KMS-11 (cell line): ENCODE results near the gene EDAR.

ENCODE experiments used
- H2AFZ ChIP-seq: fragments of 200-600 bp; sonication (generic); 2 replicates; pipeline ENCODE4 v1.6.1; 2016; ENCODE audit warnings: antibody characterized with exemption, mixed run types, low read depth
- H3K27ac ChIP-seq: fragments of 200-600 bp; sonication (generic); 2 replicates; pipeline ENCODE4 v1.6.1; 2016; ENCODE audit warnings: mild to moderate bottlenecking, mixed run types
- H3K27me3 ChIP-seq: fragments of 200-600 bp; sonication (generic); 2 replicates; pipeline ENCODE4 v1.6.1; 2017; ENCODE audit warnings: mild to moderate bottlenecking, low read depth, mixed run types, moderate library complexity; ENCODE audit not compliant: insufficient read depth
- H3K36me3 ChIP-seq: fragments of 200-600 bp; sonication (generic); 2 replicates; pipeline ENCODE4 v1.6.1; 2017; ENCODE audit warnings: mild to moderate bottlenecking, mixed run types; ENCODE audit not compliant: insufficient read depth
- H3K4me1 ChIP-seq: fragments of 200-600 bp; sonication (generic); 2 replicates; pipeline ENCODE4 v1.6.1; 2016; ENCODE audit warnings: mild to moderate bottlenecking, low read depth, mixed run types; ENCODE audit not compliant: poor library complexity, severe bottlenecking
- H3K4me2 ChIP-seq: fragments of 200-600 bp; sonication (generic); 2 replicates; pipeline ENCODE4 v1.7.0; 2016; ENCODE audit warnings: mild to moderate bottlenecking, mixed run types
- H3K4me3 ChIP-seq: fragments of 200-600 bp; sonication (generic); IDR thresholded peaks from 2 replicates; pipeline ENCODE4 v1.6.1; 2017; ENCODE audit warnings: low read depth, low read length, mixed read lengths; ENCODE audit not compliant: insufficient read depth
- H3K79me2 ChIP-seq: fragments of 200-600 bp; sonication (generic); 2 replicates; pipeline ENCODE4 v1.6.1; 2016; ENCODE audit warnings: low read depth, mixed run types; ENCODE audit not compliant: insufficient read depth
- H3K9ac ChIP-seq: fragments of 200-600 bp; sonication (generic); 2 replicates; pipeline ENCODE4 v1.6.1; 2016; ENCODE audit warnings: mild to moderate bottlenecking, mixed run types
- H4K20me1 ChIP-seq: fragments of 200-600 bp; sonication (generic); 2 replicates; pipeline ENCODE4 v1.6.1; 2016; ENCODE audit warnings: mild to moderate bottlenecking, mixed run types; ENCODE audit not compliant: insufficient read depth
- TF ChIP-seq, protein P1 (sequence below): fragments of 200-600 bp; sonication (generic); conservative IDR thresholded peaks from 2 replicates; pipeline ENCODE4 v1.6.1; 2017; ENCODE audit warnings: low read depth, mild to moderate bottlenecking, antibody characterized with exemption, low read length, moderate library complexity, mixed read lengths

EDAR gene

DNA sequence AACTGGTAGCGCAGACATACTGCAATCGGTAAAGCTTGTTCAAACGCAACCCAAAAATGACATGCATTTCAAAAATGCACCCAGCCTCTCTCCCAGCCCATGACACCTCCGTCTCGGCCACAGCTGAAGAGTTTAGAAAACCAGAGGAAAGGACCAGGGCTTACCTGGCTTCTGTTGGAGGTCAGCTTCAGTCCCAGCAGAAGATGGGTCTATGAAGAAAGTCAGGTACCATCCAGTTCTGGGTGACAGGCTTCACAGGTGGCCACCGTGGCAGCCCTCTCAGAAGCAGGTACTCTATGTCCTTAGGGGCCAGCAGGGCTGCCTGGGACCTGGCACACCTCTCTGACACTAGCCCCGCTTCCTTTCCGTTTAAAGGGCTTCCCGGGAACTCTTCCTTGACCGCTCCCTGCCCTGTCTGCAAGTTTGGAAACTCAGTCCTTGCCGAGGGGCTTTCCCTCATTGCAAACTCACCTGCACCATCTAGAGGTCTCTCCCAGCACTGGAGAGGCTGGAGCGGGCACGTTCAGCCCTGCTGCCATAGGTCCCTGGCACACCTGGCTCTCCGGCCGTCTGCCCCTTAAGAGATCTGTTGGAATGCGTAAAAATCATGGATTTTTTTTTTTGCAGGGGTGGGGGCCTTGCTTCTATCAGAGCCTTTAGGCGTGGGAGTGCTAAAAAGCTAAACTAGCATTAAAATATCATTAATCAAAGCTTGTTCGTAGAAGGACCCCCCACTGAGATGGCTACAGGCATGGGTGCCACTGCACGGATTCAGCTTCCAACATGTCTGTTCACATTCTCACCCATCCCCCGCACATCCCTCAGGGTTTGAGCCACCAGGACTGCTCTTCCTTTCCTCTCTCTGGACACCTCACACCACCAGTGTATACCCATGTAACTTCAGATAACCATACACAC lies at the start of gene EDAR:
Gene EDAR, minus strand, starts transcription at position 425 of the 918 bp plus-strand sequence. CDS start 58,206 bp downstream, outside the sequence.
- H3K9ac ChIP-seq = no peak within 1 kb of the TSS
- no peaks in the 10 kb centered on the region for H3K36me3 ChIP-seq
- TF ChIP-seq, protein P1, sequence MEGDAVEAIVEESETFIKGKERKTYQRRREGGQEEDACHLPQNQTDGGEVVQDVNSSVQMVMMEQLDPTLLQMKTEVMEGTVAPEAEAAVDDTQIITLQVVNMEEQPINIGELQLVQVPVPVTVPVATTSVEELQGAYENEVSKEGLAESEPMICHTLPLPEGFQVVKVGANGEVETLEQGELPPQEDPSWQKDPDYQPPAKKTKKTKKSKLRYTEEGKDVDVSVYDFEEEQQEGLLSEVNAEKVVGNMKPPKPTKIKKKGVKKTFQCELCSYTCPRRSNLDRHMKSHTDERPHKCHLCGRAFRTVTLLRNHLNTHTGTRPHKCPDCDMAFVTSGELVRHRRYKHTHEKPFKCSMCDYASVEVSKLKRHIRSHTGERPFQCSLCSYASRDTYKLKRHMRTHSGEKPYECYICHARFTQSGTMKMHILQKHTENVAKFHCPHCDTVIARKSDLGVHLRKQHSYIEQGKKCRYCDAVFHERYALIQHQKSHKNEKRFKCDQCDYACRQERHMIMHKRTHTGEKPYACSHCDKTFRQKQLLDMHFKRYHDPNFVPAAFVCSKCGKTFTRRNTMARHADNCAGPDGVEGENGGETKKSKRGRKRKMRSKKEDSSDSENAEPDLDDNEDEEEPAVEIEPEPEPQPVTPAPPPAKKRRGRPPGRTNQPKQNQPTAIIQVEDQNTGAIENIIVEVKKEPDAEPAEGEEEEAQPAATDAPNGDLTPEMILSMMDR = no peak
- H3K27me3 ChIP-seq = no peaks in the 10 kb centered on the region
- H3K79me2 ChIP-seq = no peaks in the 10 kb centered on the region
- no peaks in the 10 kb centered on the region for H4K20me1 ChIP-seq
- H3K4me1 ChIP-seq = no peaks in the 10 kb centered on the region
- no peak within 1 kb of the TSS for H2AFZ ChIP-seq
- H3K27ac ChIP-seq = no peak within 1 kb of the TSS
- no peak within 1 kb of the TSS for H3K4me3 ChIP-seq
- H3K4me2 ChIP-seq = no peak within 1 kb of the TSS

DNA sequence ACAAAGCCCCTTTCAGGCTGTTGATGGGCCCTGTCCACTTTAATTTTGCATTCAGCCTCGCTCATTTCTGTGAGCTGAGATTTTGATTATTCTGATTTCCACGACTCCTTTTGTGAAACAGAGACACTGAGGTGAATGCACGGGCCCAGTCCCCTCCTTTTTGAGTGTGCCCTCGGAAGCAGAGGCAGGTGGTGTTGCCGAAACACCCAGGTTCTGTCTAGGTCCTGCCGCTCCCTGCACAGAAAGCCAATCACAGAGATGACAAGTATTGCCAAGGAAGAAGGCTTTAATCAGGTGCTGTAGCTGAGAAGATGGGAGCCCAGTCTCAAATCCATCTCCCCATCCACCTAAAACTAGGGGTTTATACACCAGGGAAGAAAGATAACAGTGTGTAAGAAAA lies 44.2 kb upstream of the EDAR start:
- Histone ChIP-seq H3K79me2 (no peaks in the 10 kb centered on the region), H3K27me3 (no peaks in the 10 kb centered on the region), H3K4me1 (no peaks in the 10 kb centered on the region), H3K36me3 (no peaks in the 10 kb centered on the region), H3K9ac (no peak overlapping the region), H2AFZ (no peak overlapping the region), H3K4me3 (no peak overlapping the region), H4K20me1 (no peaks in the 10 kb centered on the region), H3K27ac (no peak overlapping the region), H3K4me2 (no peak overlapping the region)
- TF ChIP-seq, protein P1 = no peak

DNA sequence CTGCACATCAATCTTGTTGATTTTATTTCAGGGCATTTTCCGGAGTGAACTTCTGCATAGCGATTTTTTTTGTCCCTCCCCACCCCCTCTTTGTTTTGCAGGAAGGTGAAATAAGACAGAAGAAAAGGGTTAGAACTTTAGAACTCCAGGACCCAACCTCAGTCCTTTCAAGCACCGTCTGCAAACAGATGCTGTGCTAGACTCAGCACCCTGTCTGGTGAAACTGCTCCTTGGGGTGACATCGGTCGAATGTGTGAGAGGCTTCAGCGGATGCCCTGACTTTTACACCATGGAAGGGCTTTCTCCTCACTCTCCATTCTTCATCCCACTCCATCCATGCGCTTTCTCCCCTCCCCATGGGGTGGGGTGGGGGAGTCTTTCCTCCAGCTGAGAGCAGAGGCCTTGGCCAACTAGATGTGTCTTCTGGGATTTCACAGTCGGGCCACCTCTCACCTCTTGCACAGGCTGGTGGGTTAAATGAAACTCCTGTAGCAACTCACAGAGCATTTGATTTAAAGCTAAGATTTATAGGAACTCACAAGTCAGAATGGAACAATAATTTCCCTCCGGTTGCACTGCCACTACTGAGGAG lies 43.3 kb upstream of the EDAR start:
- Histone ChIP-seq H3K4me2 (no peak overlapping the region), H3K36me3 (no peaks in the 10 kb centered on the region), H3K4me3 (no peak overlapping the region), H3K9ac (no peak overlapping the region), H3K79me2 (no peaks in the 10 kb centered on the region), H3K27me3 (no peaks in the 10 kb centered on the region), H3K4me1 (no peaks in the 10 kb centered on the region), H2AFZ (no peak overlapping the region), H3K27ac (no peak overlapping the region), H4K20me1 (no peaks in the 10 kb centered on the region)
- TF ChIP-seq, protein P1 = no peak

DNA sequence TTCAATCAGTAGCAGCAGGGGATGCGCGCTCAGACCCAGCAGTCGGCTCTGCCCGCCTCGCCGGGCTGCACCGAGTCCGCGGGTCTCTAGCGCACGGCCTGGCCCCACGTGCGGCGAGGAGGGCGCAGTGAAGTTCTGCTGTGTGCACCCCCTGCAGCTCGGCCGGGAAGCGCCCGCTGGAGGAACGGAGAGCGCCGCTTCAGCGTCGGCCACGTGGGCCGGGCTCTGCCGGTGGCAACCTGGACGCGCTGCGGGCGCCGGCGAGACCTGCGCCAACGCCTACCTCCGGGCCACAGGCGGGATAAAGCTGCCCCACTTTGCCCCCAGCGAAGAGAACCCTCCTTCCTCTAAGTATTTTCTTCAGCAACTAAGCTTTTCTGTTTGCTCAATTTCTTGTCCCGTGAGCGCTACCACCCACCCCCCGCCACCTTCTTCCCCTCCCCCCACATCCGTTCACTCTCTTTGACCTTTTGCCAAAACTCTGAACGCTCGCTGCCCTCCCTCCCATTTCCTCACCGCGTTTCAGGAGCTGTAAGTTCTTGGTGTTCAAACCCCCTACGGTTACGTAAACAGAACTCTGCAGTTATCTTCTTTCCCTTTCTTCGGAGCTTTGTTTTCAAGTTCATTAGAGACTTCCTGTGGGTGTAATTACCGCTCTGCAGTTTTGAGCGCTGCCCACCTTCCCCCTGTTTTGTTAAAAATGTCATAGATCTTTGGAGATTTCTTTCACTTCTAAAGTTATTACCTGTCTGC lies 42.6 kb upstream of the EDAR start:
- Histone ChIP-seq H4K20me1 (no peaks in the 10 kb centered on the region), H3K79me2 (no peaks in the 10 kb centered on the region), H3K27me3 (no peaks in the 10 kb centered on the region), H3K4me2 (no peak overlapping the region), H3K4me3 (no peak overlapping the region), H3K9ac (no peak overlapping the region), H3K27ac (no peak overlapping the region), H3K36me3 (no peaks in the 10 kb centered on the region), H2AFZ (no peak overlapping the region; the same call in 1 of the 2 replicates), H3K4me1 (no peaks in the 10 kb centered on the region)
- TF ChIP-seq, protein P1 = no peak
